Endothelial cell of hepatic sinusoid (primary cell): Measurements from ENCODE around the gene ARL11.
"Not testable (repeated sequence)": the region's sequence is repeated elsewhere in the genome, so short reads cannot be mapped to it uniquely, and the experiment has no call there.

Source experiments
- in situ Hi-C: cut with HindIII; loops from 2 replicates; pipeline ENCODE4 v1.10.0; 2017; ENCODE audit warnings: low sequenced_read_pairs

ARL11 gene

GRCh38 chr13:49627831-49628652 lies at the start of gene ARL11:
ARL11 (plus strand) TSS chr13:49628507; CDS start chr13:49630448, 1,941 bp downstream.
- in situ Hi-C loops, result no loop called here

GRCh38 chr13:49579501-49579900 lies 48.8 kb upstream of the ARL11 start:
- in situ Hi-C loops, result no loop called here

GRCh38 chr13:49580980-49581680 lies 47.2 kb upstream of the ARL11 start:
- in situ Hi-C loops, result no loop called here

- in situ Hi-C loops, result no loop called here
These were observed 43.5 kb upstream of the ARL11 start for GRCh38 chr13:49584771-49585182.

GRCh38 chr13:49585220-49586157 lies 42.8 kb upstream of the ARL11 start, which contains the start of gene RCBTB1:
RCBTB1 (minus strand) TSS chr13:49585558; CDS start chr13:49567279, 18,279 bp downstream.
- in situ Hi-C loops, result no loop called here

GRCh38 chr13:49586717-49587116 lies 41.6 kb upstream of the ARL11 start:
- in situ Hi-C loops, result no loop called here

- in situ Hi-C loops, result no loop called here
These were observed 40.9 kb upstream of the ARL11 start for GRCh38 chr13:49587311-49587847.

GRCh38 chr13:49590714-49591113 lies 37.6 kb upstream of the ARL11 start:
- in situ Hi-C loops, result not testable (repeated sequence)

GRCh38 chr13:49593876-49594275 lies 34.4 kb upstream of the ARL11 start:
- in situ Hi-C loops, result not testable (repeated sequence)

- in situ Hi-C loops, result no loop called here
These were observed 33.7 kb upstream of the ARL11 start for GRCh38 chr13:49594576-49594975.

GRCh38 chr13:49596221-49596620 lies 32.1 kb upstream of the ARL11 start:
- in situ Hi-C loops, result no loop called here

GRCh38 chr13:49597043-49597641 lies 31.2 kb upstream of the ARL11 start:
- in situ Hi-C loops, result no loop called here

GRCh38 chr13:49602005-49602404 lies 26.3 kb upstream of the ARL11 start:
- in situ Hi-C loops, result loop anchor here (5.0 to 10.0 kb wide), 3 partner anchors 55 to 307 kb away; no protein-coding TSS in a partner anchor

- in situ Hi-C loops, result loop anchor here (5.0 to 10.0 kb wide), 3 partner anchors 55 to 308 kb away; no protein-coding TSS in a partner anchor
These were observed 25.7 kb upstream of the ARL11 start for GRCh38 chr13:49602615-49603014.

- in situ Hi-C loops, result loop anchor here (5.0 to 10.0 kb wide), 3 partner anchors 57 to 310 kb away; no protein-coding TSS in a partner anchor
These were observed 23.7 kb upstream of the ARL11 start for GRCh38 chr13:49604570-49604969.

- in situ Hi-C loops, result loop anchor here (10.0 kb wide), 1 partner anchor 312 kb away; no protein-coding TSS in a partner anchor
These were observed 21.3 kb upstream of the ARL11 start for GRCh38 chr13:49606747-49607648.

- in situ Hi-C loops, result loop anchor here (10.0 kb wide), 1 partner anchor 313 kb away; no protein-coding TSS in a partner anchor
These were observed 20.5 kb upstream of the ARL11 start for GRCh38 chr13:49607761-49608160.

GRCh38 chr13:49608651-49609331 lies 19.5 kb upstream of the ARL11 start:
- in situ Hi-C loops, result loop anchor here (10.0 kb wide), 1 partner anchor 314 kb away; no protein-coding TSS in a partner anchor
